Measurements from ENCODE around the gene CLEC17A.

DNA sequence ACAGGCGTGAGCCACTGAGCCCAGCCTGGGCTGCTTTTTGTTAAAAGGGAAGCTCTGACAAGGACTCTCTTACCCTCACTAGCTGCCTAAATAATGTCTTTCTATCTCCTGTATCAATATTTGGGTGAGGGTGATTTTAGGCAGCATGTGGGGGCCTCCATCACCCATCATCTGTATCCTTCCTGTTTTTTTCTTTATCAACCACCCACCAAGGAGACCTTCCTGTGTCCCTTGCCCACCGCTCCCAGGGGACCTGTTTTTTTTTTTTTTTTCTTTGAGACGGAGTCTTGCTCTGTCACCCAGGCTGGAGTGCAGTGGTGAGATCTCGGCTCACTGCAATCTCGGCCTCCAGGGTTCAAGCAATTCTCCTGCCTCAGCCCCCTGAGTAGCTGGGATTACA is 5.6 kb upstream of the CLEC17A start:
- TF ChIP-seq, protein P1, sequence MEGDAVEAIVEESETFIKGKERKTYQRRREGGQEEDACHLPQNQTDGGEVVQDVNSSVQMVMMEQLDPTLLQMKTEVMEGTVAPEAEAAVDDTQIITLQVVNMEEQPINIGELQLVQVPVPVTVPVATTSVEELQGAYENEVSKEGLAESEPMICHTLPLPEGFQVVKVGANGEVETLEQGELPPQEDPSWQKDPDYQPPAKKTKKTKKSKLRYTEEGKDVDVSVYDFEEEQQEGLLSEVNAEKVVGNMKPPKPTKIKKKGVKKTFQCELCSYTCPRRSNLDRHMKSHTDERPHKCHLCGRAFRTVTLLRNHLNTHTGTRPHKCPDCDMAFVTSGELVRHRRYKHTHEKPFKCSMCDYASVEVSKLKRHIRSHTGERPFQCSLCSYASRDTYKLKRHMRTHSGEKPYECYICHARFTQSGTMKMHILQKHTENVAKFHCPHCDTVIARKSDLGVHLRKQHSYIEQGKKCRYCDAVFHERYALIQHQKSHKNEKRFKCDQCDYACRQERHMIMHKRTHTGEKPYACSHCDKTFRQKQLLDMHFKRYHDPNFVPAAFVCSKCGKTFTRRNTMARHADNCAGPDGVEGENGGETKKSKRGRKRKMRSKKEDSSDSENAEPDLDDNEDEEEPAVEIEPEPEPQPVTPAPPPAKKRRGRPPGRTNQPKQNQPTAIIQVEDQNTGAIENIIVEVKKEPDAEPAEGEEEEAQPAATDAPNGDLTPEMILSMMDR (IDR thresholded peaks at IDR 0.05; ENCODE audit: control extremely low read depth in 1 of 3, insufficient read depth in 1 of 3, low read depth in 1 of 3, low read length in 3 of 3) = no peak
- TF ChIP-seq BACH1 (IDR thresholded peaks at IDR 0.05; ENCODE audit: low read length) = no peak
- no peak for TF ChIP-seq POLR2AphosphoS5 (IDR thresholded peaks at IDR 0.05; ENCODE audit: low read depth, low read length)
- no peak for TF ChIP-seq RAD21 (IDR thresholded peaks at IDR 0.05 in 1 of 2, conservative IDR thresholded peaks at IDR 0.05 in 1 of 2; ENCODE audit: low read depth in 2 of 2, low read length in 2 of 2)
- no peak for TF ChIP-seq POLR2A (IDR thresholded peaks at IDR 0.05; ENCODE audit: control extremely low read depth in 1 of 2, low read depth in 2 of 2, low read length in 2 of 2)
- no peak for TF ChIP-seq CEBPB (IDR thresholded peaks at IDR 0.05; ENCODE audit: low read depth, low read length)
- TF ChIP-seq EP300 (IDR thresholded peaks at IDR 0.05; ENCODE audit: borderline replicate concordance in 1 of 2, low read depth in 2 of 2, low read length in 2 of 2) = no peak
- TF ChIP-seq ASH2L (IDR thresholded peaks at IDR 0.05; ENCODE audit: low read length) = no peak
- TF ChIP-seq EGR1 (IDR thresholded peaks at IDR 0.05; ENCODE audit: borderline replicate concordance, low read depth, low read length) = no peak
